NCI-H2171 (cell line): ENCODE data around the gene ASTN2.
A peak's percentile ranks its signal among the peaks of the same experiment; 100 is the strongest.

Experiments used
- DNase-seq: peaks from one replicate; lab custom pipeline; 2025; lab: John Stamatoyannopoulos, UW

ASTN2 gene

GRCh38 chr9:117300371-117301110 is 114.3 kb downstream of the ASTN2 start:
- no peak for DNase-seq

GRCh38 chr9:117296453-117296852 is 118.4 kb downstream of the ASTN2 start:
- no peak for DNase-seq

GRCh38 chr9:117293206-117294114 is 121.4 kb downstream of the ASTN2 start:
- peak; percentile 26 for DNase-seq

GRCh38 chr9:117290856-117291622 is 123.8 kb downstream of the ASTN2 start:
- no peak for DNase-seq

GRCh38 chr9:117290306-117290840 is 124.5 kb downstream of the ASTN2 start:
- DNase-seq = no peak

- no peak for DNase-seq
Measured at GRCh38 chr9:117286245-117286644, 128.6 kb downstream of the ASTN2 start.

- DNase-seq = no peak
Measured at GRCh38 chr9:117284414-117284813, 130.4 kb downstream of the ASTN2 start.

GRCh38 chr9:117282541-117282940 is 132.3 kb downstream of the ASTN2 start:
- DNase-seq = no peak

GRCh38 chr9:117278471-117279035 is 136.3 kb downstream of the ASTN2 start:
- no peak for DNase-seq

GRCh38 chr9:117278020-117278419 is 136.8 kb downstream of the ASTN2 start:
- peak; percentile 39 for DNase-seq

- DNase-seq = no peak
Measured at GRCh38 chr9:117276444-117276843, 138.4 kb downstream of the ASTN2 start.

- no peak for DNase-seq
Measured at GRCh38 chr9:117273612-117274011, 141.2 kb downstream of the ASTN2 start.

GRCh38 chr9:117268847-117269446 is 145.9 kb downstream of the ASTN2 start:
- DNase-seq = no peak

GRCh38 chr9:117266855-117267497 is 147.9 kb downstream of the ASTN2 start:
- no peak for DNase-seq

- DNase-seq = no peak
Measured at GRCh38 chr9:117265253-117265652, 149.6 kb downstream of the ASTN2 start.

- no peak for DNase-seq
Measured at GRCh38 chr9:117258184-117258866, 156.5 kb downstream of the ASTN2 start.

- DNase-seq = no peak
Measured at GRCh38 chr9:117253261-117253660, 161.6 kb downstream of the ASTN2 start.

- no peak for DNase-seq
Measured at GRCh38 chr9:117250610-117251215, 164.1 kb downstream of the ASTN2 start.

- no peak for DNase-seq
Measured at GRCh38 chr9:117249799-117250198, 165.1 kb downstream of the ASTN2 start.

- DNase-seq = peak; percentile 15
Measured at GRCh38 chr9:117247266-117247665, 167.6 kb downstream of the ASTN2 start.
